NCI-H2227 treated with DMSO at 0.1 percent for 48 hours (cell line): ENCODE data around the gene SLC66A2.
"Not testable (repeated sequence)": the region's sequence is repeated elsewhere in the genome, so short reads cannot be mapped to it uniquely, and the experiment has no call there.

Experiments
- DNase-seq: peaks from one replicate; lab custom pipeline; 2025; lab: John Stamatoyannopoulos, UW

The SLC66A2 gene

GRCh38 chr18:79866889-79867574, 84.4 kb downstream of the SLC66A2 start:
- no peak for DNase-seq

- not testable (repeated sequence) for DNase-seq
Observed at GRCh38 chr18:79865951-79866350, 85.5 kb downstream of the SLC66A2 start.

- not testable (repeated sequence) for DNase-seq
Observed at GRCh38 chr18:79864955-79865354, 86.5 kb downstream of the SLC66A2 start.

GRCh38 chr18:79864006-79864725, 87.3 kb downstream of the SLC66A2 start:
- DNase-seq = no peak

GRCh38 chr18:79863161-79864005, 88.1 kb downstream of the SLC66A2 start:
- DNase-seq = no peak

GRCh38 chr18:79862562-79862961, 88.9 kb downstream of the SLC66A2 start:
- DNase-seq = no peak

GRCh38 chr18:79861687-79862086, 89.8 kb downstream of the SLC66A2 start:
- DNase-seq = no peak

- no peak for DNase-seq
Observed at GRCh38 chr18:79859314-79859713, 92.1 kb downstream of the SLC66A2 start.

- DNase-seq = no peak
Observed at GRCh38 chr18:79857082-79857671, 94.3 kb downstream of the SLC66A2 start.

GRCh38 chr18:79856119-79857007, 95.1 kb downstream of the SLC66A2 start:
- no peak for DNase-seq

- DNase-seq = no peak
Observed at GRCh38 chr18:79855147-79855933, 96.1 kb downstream of the SLC66A2 start.

GRCh38 chr18:79853993-79854364, 97.5 kb downstream of the SLC66A2 start:
- DNase-seq = no peak

- DNase-seq = no peak
Observed at GRCh38 chr18:79853303-79853992, 98.0 kb downstream of the SLC66A2 start.

GRCh38 chr18:79852561-79853302, 98.7 kb downstream of the SLC66A2 start:
- DNase-seq = no peak
